Neuronal stem cell (in vitro differentiated cells): ENCODE results near the gene CHST11.

Source experiments
- DNase-seq: peaks from one replicate; pipeline ENCODE4 v3.0.0-alpha.2; 2013; ENCODE audit warnings: low spot score
- H2AFZ ChIP-seq: one replicate; pipeline ENCODE4 v1.6.1; 2013; ENCODE audit warnings: mild to moderate bottlenecking, low read length, inconsistent platforms
- H2AK5ac ChIP-seq: 2 replicates; pipeline ENCODE4 v1.6.1; 2013; ENCODE audit warnings: low read depth, mild to moderate bottlenecking, inconsistent platforms, low read length, moderate library complexity, mixed read lengths
- H2BK120ac ChIP-seq: 2 replicates; pipeline ENCODE4 v1.6.1; 2013; ENCODE audit warnings: low read depth, mild to moderate bottlenecking, inconsistent platforms, low read length, moderate library complexity, mixed read lengths
- H2BK12ac ChIP-seq: one replicate; pipeline ENCODE4 v1.6.1; 2013; ENCODE audit warnings: low read length, inconsistent platforms
- H2BK15ac ChIP-seq: 2 replicates; pipeline ENCODE4 v1.6.1; 2013; ENCODE audit warnings: mild to moderate bottlenecking, low read length, inconsistent platforms, mixed read lengths
- H2BK5ac ChIP-seq: one replicate; pipeline ENCODE4 v1.6.1; 2013; ENCODE audit warnings: inconsistent platforms, mild to moderate bottlenecking, low read length, moderate library complexity
- H3K14ac ChIP-seq: one replicate; pipeline ENCODE4 v1.6.1; 2013; ENCODE audit warnings: low read length, inconsistent platforms
- H3K18ac ChIP-seq: 2 replicates; pipeline ENCODE4 v1.6.1; 2013; ENCODE audit warnings: low read length, inconsistent platforms
- H3K23ac ChIP-seq: 2 replicates; pipeline ENCODE4 v1.6.1; 2013; ENCODE audit warnings: low read depth, mild to moderate bottlenecking, mixed read lengths, low read length, inconsistent platforms; ENCODE audit not compliant: poor library complexity
- H3K27ac ChIP-seq: replicated peaks from 3 replicates; pipeline ENCODE4 v1.5.1; 2013; ENCODE audit warnings: low read length, inconsistent platforms
- H3K27me3 ChIP-seq, 3 experiments: 2 replicates each; pipeline ENCODE4 v1.6.1; 2013; ENCODE audit warnings: low read length in 3 of 3, mild to moderate bottlenecking in 2 of 3, inconsistent platforms in 1 of 3, low read depth in 1 of 3, mixed read lengths in 1 of 3, moderate library complexity in 1 of 3; ENCODE audit not compliant: control insufficient read depth in 3 of 3, insufficient read depth in 3 of 3
- H3K36me3 ChIP-seq, 2 donors: replicated peaks in 1 of 2; 2 replicates each; pipeline ENCODE4 v1.6.1; 2013; ENCODE audit warnings: low read length in 2 of 2; ENCODE audit not compliant: control insufficient read depth in 2 of 2, insufficient read depth in 2 of 2
- H3K4ac ChIP-seq: 2 replicates; pipeline ENCODE4 v1.6.1; 2013; ENCODE audit warnings: inconsistent platforms, mild to moderate bottlenecking, low read length, moderate library complexity
- H3K4me1 ChIP-seq, 2 donors: 1 replicate in 1 of 2; 2 replicates in 1 of 2; pipeline ENCODE4 v1.6.1; 2013; ENCODE audit warnings: low read length in 2 of 2, low read depth in 1 of 2; ENCODE audit not compliant: control insufficient read depth in 2 of 2, insufficient read depth in 1 of 2
- H3K4me2 ChIP-seq: one replicate; pipeline ENCODE4 v1.6.1; 2013; ENCODE audit warnings: mild to moderate bottlenecking, low read length, inconsistent platforms; ENCODE audit not compliant: insufficient read depth, poor library complexity, severe bottlenecking
- H3K4me3 ChIP-seq, 2 donors: 2 replicates each; pipeline ENCODE4 v1.5.1; 2013; ENCODE audit warnings: low read length in 2 of 2, mild to moderate bottlenecking in 2 of 2, inconsistent platforms in 1 of 2, moderate library complexity in 1 of 2
- H3K79me1 ChIP-seq: one replicate; pipeline ENCODE4 v1.6.1; 2013; ENCODE audit warnings: low read depth, mild to moderate bottlenecking, inconsistent platforms, low read length, moderate library complexity
- H3K9ac ChIP-seq: one replicate; pipeline ENCODE4 v1.6.1; 2013; ENCODE audit warnings: mild to moderate bottlenecking, low read depth, low read length, inconsistent platforms; ENCODE audit not compliant: poor library complexity
- H3K9me3 ChIP-seq, 2 donors: replicated peaks in 1 of 2; 2 replicates each; pipeline versions ENCODE3 to v1.6.1; 2013; ENCODE audit warnings: low read length in 2 of 2, mild to moderate bottlenecking in 2 of 2, inconsistent platforms in 1 of 2, low read depth in 1 of 2, mixed read lengths in 1 of 2, moderate library complexity in 1 of 2; ENCODE audit not compliant: control insufficient read depth in 2 of 2, insufficient read depth in 1 of 2
- H4K8ac ChIP-seq: one replicate; pipeline ENCODE4 v1.6.1; 2013; ENCODE audit warnings: low read depth, mild to moderate bottlenecking, inconsistent platforms, low read length, moderate library complexity
- H4K91ac ChIP-seq: one replicate; pipeline ENCODE4 v1.6.1; 2013; ENCODE audit warnings: low read length, low read depth, mild to moderate bottlenecking, inconsistent platforms; ENCODE audit not compliant: poor library complexity
- WGBS, 2 donors: extraction: QIAGEN DNeasy Blood & Tissue Kit; methylation state at CpG; one replicate each; pipeline ENCODE4 v1.1.7; 2013; ENCODE audit warnings: missing lambda C conversion rate in 2 of 2, mixed read lengths in 1 of 2; ENCODE audit not compliant: insufficient read length in 2 of 2, insufficient replicate concordance in 1 of 2; ENCODE audit errors: extremely low coverage in 2 of 2; 5-methylcytosine and 5-hydroxymethylcytosine counted together

The CHST11 gene

GRCh38 chr12:104721936-104722335, 265.2 kb downstream of the CHST11 start:
- Histone ChIP-seq H3K36me3 (no peaks in the 10 kb centered on the region), H2BK5ac (no peak overlapping the region), H3K4me3 (no peak overlapping the region), H2BK120ac (no peak overlapping the region), H2BK15ac (no peak overlapping the region), H3K27me3 (no peaks in the 10 kb centered on the region), H3K27ac (no peak overlapping the region), H2AFZ (no peak overlapping the region), H3K14ac (no peak overlapping the region), H3K4ac (no peak overlapping the region), H3K18ac (no peak overlapping the region), H3K79me1 (no peaks in the 10 kb centered on the region), H4K8ac (no peak overlapping the region), H3K23ac (no peak overlapping the region), H2BK12ac (no peak overlapping the region), H3K9me3 (no peaks in the 10 kb centered on the region), H3K4me2 (no peak overlapping the region), H2AK5ac (no peak overlapping the region), H4K91ac (no peak overlapping the region), H3K4me1 (peaks cover 24 to 32% of the 10 kb centered on the region in 2 donors), H3K9ac (no peak overlapping the region)
- WGBS, 2 donors, result no CpG with 5 or more reads among the region's 6 CpGs
- DNase-seq, result no peak

- Histone ChIP-seq H3K9ac (no peak overlapping the region), H2AFZ (no peak overlapping the region), H4K91ac (no peak overlapping the region), H3K27me3 (no peaks in the 10 kb centered on the region), H3K9me3 (no peaks in the 10 kb centered on the region), H3K4me1 (peaks cover 29 to 32% of the 10 kb centered on the region in 2 donors), H3K36me3 (no peaks in the 10 kb centered on the region), H2BK15ac (no peak overlapping the region), H2AK5ac (no peak overlapping the region), H3K79me1 (no peaks in the 10 kb centered on the region), H3K4ac (no peak overlapping the region), H3K14ac (no peak overlapping the region), H3K4me2 (no peak overlapping the region), H4K8ac (no peak overlapping the region), H3K23ac (no peak overlapping the region), H2BK5ac (no peak overlapping the region), H3K27ac (no peak overlapping the region), H2BK12ac (peak overlapping the region; percentile 28), H3K18ac (peak overlapping the region; percentile 32), H3K4me3 (no peak overlapping the region), H2BK120ac (no peak overlapping the region)
- WGBS, 2 donors, result no CpG with 5 or more reads among the region's 21 CpGs
- no peak for DNase-seq
Observed at GRCh38 chr12:104722601-104723534, 266.1 kb downstream of the CHST11 start.

DNA sequence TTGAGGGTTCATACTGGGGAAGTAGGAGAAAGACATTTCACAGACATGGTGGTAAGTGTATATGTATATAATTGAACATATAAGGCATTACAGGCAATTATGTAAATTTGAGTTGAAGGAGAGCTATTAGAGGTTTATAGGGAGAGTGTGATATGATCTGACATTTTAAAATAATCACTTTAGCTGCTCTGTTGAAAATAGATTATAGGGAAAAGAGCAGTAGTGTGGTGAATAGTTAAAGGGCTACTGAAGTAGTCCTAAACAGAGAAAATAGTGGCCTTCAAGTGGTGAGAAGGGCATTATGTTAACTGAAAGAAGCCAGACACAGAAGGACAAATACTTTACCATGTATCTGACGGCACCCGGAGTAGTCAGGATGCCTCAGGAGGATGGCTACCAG, 267.1 kb downstream of the CHST11 start:
- Histone ChIP-seq H2BK120ac (no peak overlapping the region), H3K9ac (no peak overlapping the region), H3K9me3 (no peaks in the 10 kb centered on the region), H2BK5ac (no peak overlapping the region), H4K91ac (no peak overlapping the region), H3K4me3 (no peak overlapping the region), H3K14ac (no peak overlapping the region), H3K4me2 (no peak overlapping the region), H3K79me1 (no peaks in the 10 kb centered on the region), H3K4ac (no peak overlapping the region), H3K36me3 (no peaks in the 10 kb centered on the region), H2BK12ac (no peak overlapping the region), H2AK5ac (no peak overlapping the region), H2BK15ac (no peak overlapping the region), H4K8ac (no peak overlapping the region), H3K23ac (no peak overlapping the region), H3K4me1 (peaks cover 32 to 35% of the 10 kb centered on the region in 2 donors), H3K27me3 (no peaks in the 10 kb centered on the region), H3K18ac (no peak overlapping the region), H2AFZ (no peak overlapping the region), H3K27ac (no peak overlapping the region)
- DNase-seq, result no peak
- no CpG with 5 or more reads among the region's 2 CpGs for WGBS, 2 donors

GRCh38 chr12:104724992-104725585, 268.3 kb downstream of the CHST11 start:
- H3K9me3 ChIP-seq, result no peaks in the 10 kb centered on the region
- no peaks in the 10 kb centered on the region for H3K27me3 ChIP-seq
- no peak overlapping the region for H2BK120ac ChIP-seq
- H2AFZ ChIP-seq, result no peak overlapping the region
- no peak overlapping the region for H3K4ac ChIP-seq
- H2BK15ac ChIP-seq, result no peak overlapping the region
- no peak overlapping the region for H2BK12ac ChIP-seq
- no peaks in the 10 kb centered on the region for H3K36me3 ChIP-seq
- no peak overlapping the region for H2BK5ac ChIP-seq
- H4K8ac ChIP-seq, result no peak overlapping the region
- no peak overlapping the region for H3K9ac ChIP-seq
- H3K79me1 ChIP-seq, result no peaks in the 10 kb centered on the region
- peaks cover 30 to 35% of the 10 kb centered on the region in 2 donors for H3K4me1 ChIP-seq
- no peak for DNase-seq
- no peak overlapping the region for H3K18ac ChIP-seq
- no CpG with 5 or more reads among the region's 12 CpGs for WGBS, 2 donors
- H3K23ac ChIP-seq, result no peak overlapping the region
- no peak overlapping the region for H3K4me3 ChIP-seq
- no peak overlapping the region for H3K27ac ChIP-seq
- no peak overlapping the region for H4K91ac ChIP-seq
- no peak overlapping the region for H3K14ac ChIP-seq
- no peak overlapping the region for H3K4me2 ChIP-seq
- no peak overlapping the region for H2AK5ac ChIP-seq
